Thyroid gland (tissue), 4 donors: ENCODE results near the gene GATAD2A. TPM values are rescaled to one million over a fixed set of nuclear protein-coding genes. Genes with fewer than 3 reads are reported as not detected.

Experiments used
- DNase-seq, 2 donors: peaks; one replicate each; pipeline ENCODE4 v3.0.0-alpha.2; 2019
- H3K27ac ChIP-seq, 3 donors: fragments of 200-600 bp; sonication (generic); 1 replicate in 2 of 3; 2 replicates in 1 of 3; pipeline ENCODE4 v1.5.1; 2016 to 2019; ENCODE audit warnings: mild to moderate bottlenecking in 1 of 3, moderate library complexity in 1 of 3
- H3K27me3 ChIP-seq: fragments of 200-600 bp; sonication (generic); one replicate; pipeline ENCODE4 v1.5.1; 2019
- H3K36me3 ChIP-seq, 2 donors: fragments of 200-600 bp; sonication (generic); one replicate each; pipeline ENCODE4 v1.5.1; 2016 to 2019
- H3K4me1 ChIP-seq, 2 donors: fragments of 200-600 bp; sonication (generic); one replicate each; pipeline ENCODE4 v1.5.1; 2017 to 2019
- H3K4me3 ChIP-seq, 3 donors: fragments of 200-600 bp; sonication (generic); replicated peaks in 1 of 3; 1 replicate in 2 of 3; 2 replicates in 1 of 3; pipeline ENCODE4 v1.5.1; 2016; ENCODE audit warnings: mild to moderate bottlenecking in 1 of 3
- H3K9me3 ChIP-seq: fragments of 200-600 bp; sonication (generic); one replicate; pipeline ENCODE4 v1.5.1; 2017
- CTCF ChIP-seq, 6 experiments: fragments of 200-600 bp in 3 of 6; fragments of 450-650 bp in 3 of 6; sonication (generic) in 3 of 6; IDR thresholded peaks; one replicate each; pipeline ENCODE4 v1.5.1; 2016 to 2019; ENCODE audit warnings: antibody characterized with exemption in 6 of 6, mild to moderate bottlenecking in 2 of 6, inconsistent platforms in 1 of 6, moderate library complexity in 1 of 6
- POLR2A ChIP-seq, 2 donors: fragments of 450-650 bp; IDR thresholded peaks; one replicate each; pipeline ENCODE4 v1.6.1; 2017; ENCODE audit warnings: antibody characterized with exemption in 2 of 2, mild to moderate bottlenecking in 2 of 2, moderate library complexity in 1 of 2
- WGBS, 2 donors: methylation state at CpG; one replicate each; pipeline ENCODE4 v1.1.5; 2017; 5-methylcytosine and 5-hydroxymethylcytosine counted together
- intact Hi-C: fragments of 100-400 bp; cut with DNase I; formaldehyde crosslinking; loops from one replicate; pipeline ENCODE4 v1.15.1; 2023
- total RNA-seq, 4 donors: library from RNA; depleted of rRNA; stranded (reverse); fragments of >200 nt; gene quantifications; one replicate each; pipeline ENCODE4 v1.2.3, GENCODE V29; 2016

GATAD2A gene
- total RNA-seq, 4 donors from 2014 or later, result 33.2 to 82.4 (median 51.8) TPM

- peak overlapping the region; percentile 63 to 83 (median 75) for H3K27ac ChIP-seq
- H3K27me3 ChIP-seq, result no peaks in the 10 kb centered on the region
- WGBS, 2 donors, result 47 to 66% methylated on average over 18 to 28 of the region's 28 CpGs
- H3K36me3 ChIP-seq, result peaks cover 7% of the 10 kb centered on the region in 2 donors
- peak; percentile 56 to 69 for DNase-seq
- H3K4me1 ChIP-seq, result peaks cover 20 to 23% of the 10 kb centered on the region in 2 donors
- no peaks in the 10 kb centered on the region for H3K9me3 ChIP-seq
- H3K4me3 ChIP-seq, result no peak overlapping the region
- TF ChIP-seq POLR2A (IDR thresholded peaks at IDR 0.05), result no peak
- TF ChIP-seq CTCF (IDR thresholded peaks at IDR 0.05), result no peak
- intact Hi-C loops, result no loop called here
Observed at GRCh38 chr19:19526581-19527370, 121.3 kb downstream of the GATAD2A start.

- no peak for DNase-seq
- TF ChIP-seq CTCF (IDR thresholded peaks at IDR 0.05), result no peak
- TF ChIP-seq POLR2A (IDR thresholded peaks at IDR 0.05), result no peak
- H3K27ac ChIP-seq, result peak overlapping the region; percentile 63 to 83 (median 75)
- H3K27me3 ChIP-seq, result no peaks in the 10 kb centered on the region
- 95 to 96% methylated on average over 3 to 9 of the region's 9 CpGs for WGBS, 2 donors
- H3K4me1 ChIP-seq, result peaks cover 20 to 28% of the 10 kb centered on the region in 2 donors
- intact Hi-C loops, result no loop called here
- H3K4me3 ChIP-seq, result no peak overlapping the region
- H3K9me3 ChIP-seq, result no peaks in the 10 kb centered on the region
- H3K36me3 ChIP-seq, result peaks cover 7% of the 10 kb centered on the region in 2 donors
Observed at GRCh38 chr19:19527371-19527656, 121.8 kb downstream of the GATAD2A start.

GRCh38 chr19:19527674-19528625, 122.5 kb downstream of the GATAD2A start:
- Histone ChIP-seq H3K9me3 (no peaks in the 10 kb centered on the region), H3K36me3 (peaks cover 7% of the 10 kb centered on the region in 2 donors), H3K27me3 (no peaks in the 10 kb centered on the region), H3K27ac (no peak overlapping the region), H3K4me3 (no peak overlapping the region), H3K4me1 (peaks cover 20 to 31% of the 10 kb centered on the region in 2 donors)
- intact Hi-C loops, result no loop called here
- WGBS, 2 donors, result 94 to 96% methylated on average over 14 to 25 of the region's 27 CpGs
- DNase-seq, result no peak
- TF ChIP-seq CTCF (IDR thresholded peaks at IDR 0.05) (no peak), POLR2A (IDR thresholded peaks at IDR 0.05) (no peak)

DNA sequence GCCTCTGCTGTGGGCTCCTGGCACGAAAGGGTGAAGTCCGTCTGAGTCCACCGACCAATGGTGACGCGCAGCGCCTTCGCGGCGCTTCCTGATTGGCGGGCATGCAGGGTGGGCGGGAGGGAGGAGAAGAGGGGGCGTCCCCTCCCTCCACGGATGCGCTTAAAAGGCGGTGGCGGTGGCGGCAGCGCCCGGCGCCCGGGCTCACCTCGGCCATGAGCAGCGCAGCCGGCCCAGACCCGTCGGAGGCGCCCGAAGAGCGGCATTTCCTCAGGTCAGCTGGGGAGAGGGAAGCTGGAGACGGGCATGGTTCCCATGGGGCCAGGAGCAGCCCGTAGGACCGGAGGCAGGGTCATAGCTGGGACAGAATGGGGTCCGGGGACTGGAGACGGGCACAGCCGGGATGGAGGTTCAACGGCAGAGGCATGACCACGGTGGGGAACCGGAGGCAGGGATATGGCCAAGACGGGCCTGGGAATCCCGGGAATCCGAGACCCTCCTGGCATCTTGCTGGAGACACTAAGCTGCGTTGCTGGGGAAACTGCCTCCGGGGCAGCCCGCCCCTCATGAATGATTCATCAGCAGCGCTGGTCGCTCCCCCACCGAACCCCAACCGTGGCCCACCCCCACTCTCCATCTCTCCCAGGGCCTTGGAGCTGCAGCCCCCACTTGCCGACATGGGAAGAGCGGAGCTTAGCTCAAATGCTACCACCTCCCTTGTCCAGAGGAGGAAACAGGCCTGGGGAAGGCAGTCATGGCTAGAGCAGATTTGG, 123.4 kb downstream of the GATAD2A start, which contains the start of gene YJEFN3:
Gene YJEFN3 (plus strand): TSS at position 191 of the 770 bp plus-strand sequence. CDS start 22 bp downstream, at position 213.
- TF ChIP-seq CTCF (IDR thresholded peaks at IDR 0.05), result no peak
- TF ChIP-seq POLR2A (IDR thresholded peaks at IDR 0.05), result no peak
- H3K4me3 ChIP-seq, result no peak within 1 kb of the TSS
- no peak within 1 kb of the TSS for H3K27ac ChIP-seq
- intact Hi-C loops, result no loop called here
- WGBS, 2 donors, result 73 to 78% methylated on average over 46 to 50 of the region's 50 CpGs
- no peak for DNase-seq
- peaks cover 7% of the 10 kb centered on the region in 2 donors for H3K36me3 ChIP-seq
- H3K27me3 ChIP-seq, result no peaks in the 10 kb centered on the region
- peaks cover 20 to 31% of the 10 kb centered on the region in 2 donors for H3K4me1 ChIP-seq
- no peaks in the 10 kb centered on the region for H3K9me3 ChIP-seq
